ENCODE data around the gene TCERG1L. TPM values are rescaled to one million over a fixed set of nuclear protein-coding genes. Genes with fewer than 3 reads are reported as not detected.
A peak's percentile ranks its signal among the peaks of the same experiment; 100 is the strongest.

TCERG1L gene
- total RNA-seq, 1 donor from 2014 or later = not detected

- Histone ChIP-seq H3K36me3 (no peaks in the 10 kb centered on the region), H3K4me3 (no peak overlapping the region), H3K27ac (no peak overlapping the region), H3K9me3 (no peaks in the 10 kb centered on the region), H3K27me3 (ENCODE audit: low read depth) (no peaks in the 10 kb centered on the region), H3K4me1 (no peaks in the 10 kb centered on the region)
- intact Hi-C loops (cut with DNase I) = no loop called here
- ATAC-seq = no peak
- DNase-seq = peak; percentile 15
- no peak for TF ChIP-seq CTCF (IDR thresholded peaks at IDR 0.05)
These were observed 87.4 kb downstream of the TCERG1L start for GRCh38 chr10:131224106-131224505.

GRCh38 chr10:131223422-131223821 lies 88.1 kb downstream of the TCERG1L start:
- no peaks in the 10 kb centered on the region for H3K4me1 ChIP-seq
- ATAC-seq = no peak
- H3K27ac ChIP-seq = no peak overlapping the region
- TF ChIP-seq CTCF (IDR thresholded peaks at IDR 0.05) = no peak
- DNase-seq = peak; percentile 8
- no peaks in the 10 kb centered on the region for H3K36me3 ChIP-seq
- H3K27me3 ChIP-seq (ENCODE audit: low read depth) = no peaks in the 10 kb centered on the region
- intact Hi-C loops (cut with DNase I) = no loop called here
- no peak overlapping the region for H3K4me3 ChIP-seq
- no peaks in the 10 kb centered on the region for H3K9me3 ChIP-seq

- Histone ChIP-seq H3K27ac (no peak overlapping the region), H3K36me3 (no peaks in the 10 kb centered on the region), H3K4me1 (no peaks in the 10 kb centered on the region), H3K9me3 (no peaks in the 10 kb centered on the region), H3K27me3 (ENCODE audit: low read depth) (no peaks in the 10 kb centered on the region), H3K4me3 (no peak overlapping the region)
- ATAC-seq (no peak), DNase-seq (peak; percentile 26)
- TF ChIP-seq CTCF (IDR thresholded peaks at IDR 0.05) = no peak
- intact Hi-C loops (cut with DNase I) = no loop called here
These were observed 88.5 kb downstream of the TCERG1L start for GRCh38 chr10:131222986-131223385.

GRCh38 chr10:131221632-131222277 lies 89.8 kb downstream of the TCERG1L start:
- ATAC-seq (no peak), DNase-seq (peak; percentile 22)
- H3K4me3 ChIP-seq = no peak overlapping the region
- no peaks in the 10 kb centered on the region for H3K9me3 ChIP-seq
- H3K4me1 ChIP-seq = no peaks in the 10 kb centered on the region
- TF ChIP-seq CTCF (IDR thresholded peaks at IDR 0.05) = no peak
- no peaks in the 10 kb centered on the region for H3K27me3 ChIP-seq (ENCODE audit: low read depth)
- no peaks in the 10 kb centered on the region for H3K36me3 ChIP-seq
- no peak overlapping the region for H3K27ac ChIP-seq
- intact Hi-C loops (cut with DNase I) = no loop called here

GRCh38 chr10:131220601-131221171 lies 90.8 kb downstream of the TCERG1L start:
- Histone ChIP-seq H3K4me1 (no peaks in the 10 kb centered on the region), H3K4me3 (no peak overlapping the region), H3K36me3 (no peaks in the 10 kb centered on the region), H3K9me3 (no peaks in the 10 kb centered on the region), H3K27ac (no peak overlapping the region), H3K27me3 (ENCODE audit: low read depth) (no peaks in the 10 kb centered on the region)
- TF ChIP-seq CTCF (IDR thresholded peaks at IDR 0.05) = no peak
- ATAC-seq (no peak), DNase-seq (peak; percentile 33)
- intact Hi-C loops (cut with DNase I) = no loop called here
